Fibroblast of lung (primary cell): ENCODE data around the gene FOXK2. TPM values are rescaled to one million over a fixed set of nuclear protein-coding genes. Genes with fewer than 3 reads are reported as not detected.
A peak's percentile ranks its signal among the peaks of the same experiment; 100 is the strongest.
"Not testable (repeated sequence)": the region's sequence is repeated elsewhere in the genome, so short reads cannot be mapped to it uniquely, and the experiment has no call there.

ENCODE experiments used
- DNase-seq, 2 donors: peaks; one replicate each; pipeline versions ENCODE4 v3.0.0 to v3.0.0-alpha.2; 2010; ENCODE audit warnings: low read depth in 2 of 2
- H2AFZ ChIP-seq: 2 replicates; pipeline ENCODE4 v1.5.1; 2012; ENCODE audit warnings: low read length, control low read depth, inconsistent platforms
- H3K27ac ChIP-seq: 2 replicates; pipeline ENCODE4 v1.5.1; 2011; ENCODE audit warnings: low read length, control low read depth; ENCODE audit not compliant: insufficient read depth
- H3K27me3 ChIP-seq: 2 replicates; pipeline ENCODE4 v1.5.1; 2011; ENCODE audit warnings: mild to moderate bottlenecking, low read length; ENCODE audit not compliant: control insufficient read depth, insufficient read depth
- H3K36me3 ChIP-seq: 2 replicates; pipeline ENCODE4 v1.5.1; 2011; ENCODE audit warnings: low read length; ENCODE audit not compliant: control insufficient read depth, insufficient read depth
- H3K4me1 ChIP-seq: 2 replicates; pipeline ENCODE4 v1.5.1; 2011; ENCODE audit warnings: low read length; ENCODE audit not compliant: control insufficient read depth, insufficient read depth; ENCODE audit errors: extremely low read depth
- H3K4me2 ChIP-seq: 2 replicates; pipeline ENCODE4 v1.5.1; 2011; ENCODE audit warnings: low read length, control low read depth; ENCODE audit not compliant: insufficient read depth; ENCODE audit errors: extremely low read depth
- H3K4me3 ChIP-seq, 4 experiments: fragments of 200-600 bp in 1 of 4; sonication (generic) in 1 of 4; replicated peaks in 1 of 4; 2 replicates each; pipeline ENCODE4 v1.5.1; 2011 to 2016; ENCODE audit warnings: low read length in 4 of 4, low read depth in 3 of 4, mild to moderate bottlenecking in 3 of 4, control low read depth in 2 of 4, inconsistent platforms in 1 of 4, mixed read lengths in 1 of 4; ENCODE audit not compliant: insufficient read depth in 1 of 4; ENCODE audit errors: control extremely low read depth in 1 of 4
- H3K79me2 ChIP-seq: 2 replicates; pipeline ENCODE4 v1.5.1; 2012; ENCODE audit warnings: mild to moderate bottlenecking, low read length, inconsistent platforms; ENCODE audit not compliant: control insufficient read depth, insufficient read depth
- H3K9ac ChIP-seq: 2 replicates; pipeline ENCODE4 v1.5.1; 2011; ENCODE audit warnings: mild to moderate bottlenecking, low read length, control low read depth; ENCODE audit not compliant: insufficient read depth
- H3K9me3 ChIP-seq: 2 replicates; pipeline ENCODE4 v1.5.1; 2012; ENCODE audit warnings: low read depth, low read length; ENCODE audit not compliant: control insufficient read depth, insufficient read depth
- H4K20me1 ChIP-seq: 2 replicates; pipeline ENCODE4 v1.5.1; 2011; ENCODE audit warnings: low read length; ENCODE audit not compliant: control insufficient read depth, insufficient read depth; ENCODE audit errors: extremely low read depth
- CTCF ChIP-seq, 2 donors: IDR thresholded peaks in 1 of 2; conservative IDR thresholded peaks in 1 of 2; 1 replicate in 1 of 2; 2 replicates in 1 of 2; pipeline ENCODE4 v1.5.1; 2011 to 2012; ENCODE audit warnings: low read length in 2 of 2, control low read depth in 1 of 2, inconsistent platforms in 1 of 2, low read depth in 1 of 2, mild to moderate bottlenecking in 1 of 2
- EZH2 ChIP-seq: IDR thresholded peaks from 2 replicates; pipeline ENCODE4 v1.5.1; 2012; ENCODE audit warnings: low read length, control low read depth, mild to moderate bottlenecking; ENCODE audit errors: missing control alignments
- polyA plus RNA-seq, 2 donors: library from polyadenylated mRNA; depleted of rRNA in 1 of 2; stranded (reverse) in 1 of 2; unstranded in 1 of 2; fragments of >200 nt; gene quantifications; 2 replicates each; pipeline ENCODE4 v1.2.1, GENCODE V29; 2011 to 2012; ENCODE audit warnings: missing spikeins in 1 of 2
- total RNA-seq: library from RNA; depleted of rRNA; stranded (reverse); fragments of >200 nt; gene quantifications from 2 replicates; pipeline ENCODE4 v1.2.1, GENCODE V29; 2014

FOXK2 gene
- total and polyA plus RNA-seq, 2 donors (not counting 1 experiment from before 2014, with no cell fraction given), result 23.5 to 33.2 TPM

DNA sequence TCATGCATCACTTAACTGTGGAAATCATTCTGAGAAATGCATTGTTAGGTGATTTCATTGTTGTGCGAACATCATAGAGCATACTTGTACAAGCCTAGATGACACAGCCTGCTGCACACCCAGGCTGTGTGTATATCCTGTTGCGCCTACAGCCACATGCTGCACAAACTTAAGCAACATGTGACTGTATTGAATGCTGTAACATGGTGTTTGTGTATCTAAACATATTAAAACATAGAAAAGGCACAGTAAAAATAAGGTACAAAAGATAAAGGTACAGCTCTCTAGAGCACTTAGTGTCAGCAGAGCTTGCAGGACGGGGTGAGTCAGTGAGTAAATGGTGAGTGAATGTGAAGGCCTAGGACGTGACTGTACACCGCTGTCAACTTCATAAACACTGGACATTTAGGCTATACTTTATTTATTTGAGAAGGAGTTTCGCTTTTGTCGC is 11.9 kb downstream of the FOXK2 start:
- H2AFZ ChIP-seq, result no peak overlapping the region
- H3K4me1 ChIP-seq, result peaks cover 12% of the 10 kb centered on the region
- no peaks in the 10 kb centered on the region for H3K9me3 ChIP-seq
- peak; percentile 73 to 90 for DNase-seq
- H3K79me2 ChIP-seq, result peaks cover 86% of the 10 kb centered on the region
- no peak overlapping the region for H3K27ac ChIP-seq
- no peaks in the 10 kb centered on the region for H3K27me3 ChIP-seq
- H3K9ac ChIP-seq, result no peak overlapping the region
- no peaks in the 10 kb centered on the region for H4K20me1 ChIP-seq
- peak overlapping the region; percentile 44 for H3K4me2 ChIP-seq
- no peaks in the 10 kb centered on the region for H3K36me3 ChIP-seq
- H3K4me3 ChIP-seq, result peak overlapping the region in 1 of 4 experiments; percentile 3
- TF ChIP-seq EZH2 (no peak), CTCF (conservative IDR thresholded peaks at IDR 0.05 in 1 of 2, IDR thresholded peaks at IDR 0.05 in 1 of 2; ENCODE audit: low read depth in 1 of 2, low read length in 2 of 2) (no peak)

GRCh38 chr17:82534401-82534812 is 14.9 kb downstream of the FOXK2 start:
- Histone ChIP-seq H3K4me3 (no peak overlapping the region), H4K20me1 (no peaks in the 10 kb centered on the region), H3K27me3 (no peaks in the 10 kb centered on the region), H3K4me1 (peaks cover 17% of the 10 kb centered on the region), H3K9ac (no peak overlapping the region), H3K27ac (no peak overlapping the region), H3K79me2 (peaks cover 90% of the 10 kb centered on the region), H2AFZ (no peak overlapping the region), H3K4me2 (no peak overlapping the region), H3K36me3 (no peaks in the 10 kb centered on the region), H3K9me3 (no peaks in the 10 kb centered on the region)
- no peak for DNase-seq
- TF ChIP-seq CTCF (conservative IDR thresholded peaks at IDR 0.05 in 1 of 2, IDR thresholded peaks at IDR 0.05 in 1 of 2; ENCODE audit: low read depth in 1 of 2, low read length in 2 of 2), result no peak
- TF ChIP-seq EZH2, result no peak

DNA sequence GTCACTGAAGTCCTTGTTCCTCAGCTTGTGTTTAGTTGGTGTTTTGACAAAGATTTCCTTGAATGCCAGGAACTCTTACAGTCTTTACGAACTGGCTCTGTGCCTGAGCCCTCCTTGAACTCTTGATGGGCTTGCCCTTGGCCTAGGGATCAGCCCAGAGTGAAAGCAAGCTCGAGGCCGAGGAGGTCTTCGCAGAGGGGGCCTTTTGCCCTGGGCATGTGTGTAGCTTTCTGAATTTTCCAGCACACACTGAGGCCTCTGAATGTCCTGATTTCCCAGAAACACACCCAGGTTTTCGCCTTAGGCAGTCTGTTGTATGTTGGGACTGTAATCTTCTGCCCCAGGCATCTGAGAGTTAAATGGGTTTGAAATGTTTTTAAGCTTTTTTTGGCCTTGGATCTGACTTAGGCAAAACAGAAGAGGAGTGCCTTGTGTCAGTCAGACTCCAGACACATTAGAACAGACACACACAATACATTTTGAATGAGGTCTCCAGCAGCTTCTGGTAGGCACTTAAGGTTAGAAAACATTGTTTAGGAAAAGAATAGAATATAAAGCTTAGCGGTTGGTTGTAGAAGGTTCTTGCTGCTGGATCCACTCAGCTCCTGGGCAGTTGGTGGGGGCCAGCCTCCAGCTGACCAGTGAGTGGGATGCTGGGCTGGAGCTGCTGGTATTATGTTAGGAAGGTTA is 17.1 kb downstream of the FOXK2 start:
- Histone ChIP-seq H3K4me2 (peak overlapping the region; percentile 84), H4K20me1 (no peaks in the 10 kb centered on the region), H3K4me1 (peaks cover 13% of the 10 kb centered on the region), H3K4me3 (peak overlapping the region in 3 of 4 experiments; percentile 17 to 34 (median 29)), H3K9me3 (no peaks in the 10 kb centered on the region), H3K79me2 (peaks cover 87% of the 10 kb centered on the region), H3K9ac (peak overlapping the region; percentile 47), H3K36me3 (no peaks in the 10 kb centered on the region), H3K27me3 (no peaks in the 10 kb centered on the region), H3K27ac (peak overlapping the region; percentile 86), H2AFZ (no peak overlapping the region)
- peak in 1 of 2 donors; percentile 46 for DNase-seq
- TF ChIP-seq EZH2, result no peak
- TF ChIP-seq CTCF (conservative IDR thresholded peaks at IDR 0.05 in 1 of 2, IDR thresholded peaks at IDR 0.05 in 1 of 2; ENCODE audit: low read depth in 1 of 2, low read length in 2 of 2), result no peak

- Histone ChIP-seq H3K79me2 (peaks cover 86% of the 10 kb centered on the region), H3K4me3 (peak overlapping the region in 1 of 4 experiments; percentile 29), H3K4me2 (peak overlapping the region; percentile 16), H3K4me1 (peaks cover 13% of the 10 kb centered on the region), H3K27ac (peak overlapping the region; percentile 86)
- H3K9me3 ChIP-seq, H3K36me3 ChIP-seq, H3K27me3 ChIP-seq, H3K9ac ChIP-seq, H2AFZ ChIP-seq, H4K20me1 ChIP-seq: not testable (repeated sequence)
- DNase-seq, result peak in 1 of 2 donors; percentile 36
These were observed 17.7 kb downstream of the FOXK2 start for GRCh38 chr17:82537228-82537627.
